Measurements from ENCODE around the gene LPCAT2.
"Not testable (repeated sequence)": the region's sequence is repeated elsewhere in the genome, so short reads cannot be mapped to it uniquely, and the experiment has no call there.

Gene LPCAT2

DNA sequence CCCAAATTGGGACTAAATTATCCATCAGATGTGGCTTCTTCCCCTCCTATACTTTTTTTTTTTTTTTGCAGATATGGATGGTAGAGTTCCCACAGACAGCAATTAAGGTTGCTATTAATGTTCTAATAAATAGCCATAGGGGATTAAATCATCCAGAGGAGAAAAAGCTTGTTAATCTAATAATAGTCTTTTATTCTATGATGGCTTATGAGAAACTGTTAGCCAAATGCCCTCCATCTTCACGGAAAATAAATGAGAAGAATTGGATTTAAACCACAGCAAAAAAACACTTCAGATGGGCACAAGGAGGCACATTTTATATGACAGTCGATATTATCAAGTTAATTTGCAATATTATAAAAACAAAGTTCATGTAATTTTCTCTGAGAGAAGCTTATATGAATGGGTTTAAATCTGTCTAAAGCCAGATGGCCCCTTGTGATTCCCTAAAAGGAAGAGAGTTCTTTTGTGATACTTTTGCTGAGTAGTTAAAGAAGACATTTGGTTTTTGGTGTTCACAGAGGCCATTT is 52.5 kb downstream of the LPCAT2 start:
- no peak for DNase-seq

DNA sequence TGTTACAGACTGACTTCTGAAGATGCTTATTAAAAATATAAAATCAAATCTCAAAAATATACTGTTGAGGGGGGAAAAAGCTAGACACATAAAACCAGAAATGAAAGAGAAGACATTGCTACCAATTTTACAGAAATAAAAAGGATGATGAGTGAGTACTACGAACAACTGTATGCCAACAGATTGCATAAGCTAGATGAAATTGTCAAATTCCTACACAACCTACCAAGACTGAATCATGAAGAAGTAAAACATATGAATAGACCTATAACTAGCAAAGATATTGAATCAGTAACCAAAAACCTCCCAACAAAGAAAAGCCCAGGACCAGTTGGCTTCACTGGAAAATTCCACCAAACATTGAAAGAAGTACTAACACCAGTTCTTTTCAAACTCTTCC is 54.1 kb downstream of the LPCAT2 start:
- no peak for DNase-seq

GRCh38 chr16:55563797-55564196 is 54.9 kb downstream of the LPCAT2 start:
- DNase-seq: no peak

DNA sequence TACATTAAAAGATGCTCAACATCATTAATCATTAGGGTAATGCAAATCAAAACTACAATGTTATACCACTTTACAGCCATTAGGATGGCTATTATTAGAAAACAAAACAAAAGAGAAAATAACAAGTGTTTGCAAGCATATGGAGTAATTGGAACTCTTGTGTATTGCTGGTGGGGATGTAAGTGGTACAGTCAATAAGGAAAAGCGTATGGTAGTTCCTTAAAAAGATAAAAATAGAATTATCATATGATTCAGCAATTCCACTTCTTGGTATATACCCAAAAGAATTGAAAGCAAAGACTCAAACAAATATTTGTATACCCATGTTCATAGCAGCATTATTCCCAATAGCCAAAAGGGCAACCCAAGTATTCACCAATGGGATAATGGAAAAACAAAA is 56.2 kb downstream of the LPCAT2 start:
- no peak for DNase-seq

- DNase-seq: no peak
Measured at GRCh38 chr16:55566432-55567175, 57.7 kb downstream of the LPCAT2 start, which contains the start of gene CAPNS2. Gene CAPNS2 (plus strand): TSS chr16:55566684. CDS start chr16:55566757, 73 bp downstream.

- DNase-seq: no peak
Measured at GRCh38 chr16:55567382-55567781, 58.5 kb downstream of the LPCAT2 start.

DNA sequence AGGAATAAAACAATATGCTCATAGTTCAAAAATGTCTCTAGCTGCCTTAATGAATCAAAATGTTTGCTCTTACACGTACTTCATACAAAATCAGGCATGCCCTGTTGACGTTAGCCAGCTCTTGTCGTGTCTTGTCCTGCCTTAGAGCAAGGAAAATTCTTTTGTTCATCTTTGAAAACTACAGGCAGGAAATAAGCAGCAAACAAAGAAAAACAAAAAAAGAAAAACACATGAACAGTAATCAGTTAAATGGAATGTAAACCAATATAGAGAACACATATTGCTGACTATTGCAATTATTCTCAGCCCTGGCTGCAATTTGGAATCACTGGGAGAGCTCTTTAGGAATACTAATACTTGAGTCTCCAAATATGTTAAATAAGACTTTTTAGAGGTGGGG is 59.3 kb downstream of the LPCAT2 start:
- no peak for DNase-seq

GRCh38 chr16:55569025-55569424 is 60.2 kb downstream of the LPCAT2 start:
- DNase-seq: no peak

DNA sequence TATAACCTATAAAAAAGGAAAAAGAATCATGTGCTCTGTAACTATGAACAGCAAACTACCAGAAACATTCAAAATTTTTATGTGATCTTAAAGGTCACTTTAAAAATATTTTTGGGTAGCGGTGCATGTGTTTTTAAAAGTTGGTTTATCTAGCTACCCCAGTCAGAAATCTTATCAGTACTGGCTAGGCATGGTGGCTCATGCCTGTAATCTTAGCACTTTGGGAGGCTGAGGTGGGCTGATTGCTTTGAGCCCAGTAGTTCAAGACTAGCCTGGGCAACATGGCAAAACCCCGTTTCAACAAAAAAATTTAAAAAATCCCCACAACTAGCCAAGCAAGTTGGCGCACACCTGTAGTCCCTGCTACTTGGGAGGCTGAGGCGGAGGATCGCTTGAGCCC is 61.3 kb downstream of the LPCAT2 start:
- DNase-seq: no peak

DNA sequence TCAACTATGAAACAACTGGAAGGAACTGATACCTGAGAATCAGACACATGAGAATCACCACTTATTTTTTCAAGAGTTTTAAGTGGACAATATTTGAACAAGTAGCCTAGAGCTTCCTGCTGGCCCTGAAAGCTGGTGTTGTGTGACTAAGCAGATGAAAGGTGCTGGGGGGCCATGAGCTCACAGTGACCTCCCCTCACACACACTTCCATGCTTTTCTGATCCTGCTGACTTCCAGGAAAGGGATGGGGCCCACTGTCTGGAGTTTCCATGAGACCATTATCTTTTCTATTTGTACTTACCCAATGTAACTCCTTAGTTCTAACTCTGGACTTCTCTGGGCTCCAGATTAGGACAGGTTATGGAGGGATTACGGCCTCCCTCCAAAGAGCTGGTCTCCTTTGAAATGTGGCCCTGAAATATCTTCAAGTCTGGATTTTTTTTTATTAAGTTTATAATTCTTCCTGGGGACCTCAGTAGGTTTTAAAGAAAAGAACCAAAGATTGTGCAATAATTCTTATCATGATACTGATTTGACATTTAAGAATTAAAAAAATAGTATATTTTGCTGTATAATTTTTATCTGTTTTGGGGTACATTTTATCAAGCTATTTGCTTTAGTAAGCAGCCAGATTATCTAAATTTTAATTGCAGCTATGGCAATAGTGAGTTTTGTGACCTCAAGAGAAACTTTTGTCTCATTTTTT is 62.5 kb downstream of the LPCAT2 start:
- no peak for DNase-seq

GRCh38 chr16:55572439-55572838 is 63.6 kb downstream of the LPCAT2 start:
- no peak for DNase-seq

DNA sequence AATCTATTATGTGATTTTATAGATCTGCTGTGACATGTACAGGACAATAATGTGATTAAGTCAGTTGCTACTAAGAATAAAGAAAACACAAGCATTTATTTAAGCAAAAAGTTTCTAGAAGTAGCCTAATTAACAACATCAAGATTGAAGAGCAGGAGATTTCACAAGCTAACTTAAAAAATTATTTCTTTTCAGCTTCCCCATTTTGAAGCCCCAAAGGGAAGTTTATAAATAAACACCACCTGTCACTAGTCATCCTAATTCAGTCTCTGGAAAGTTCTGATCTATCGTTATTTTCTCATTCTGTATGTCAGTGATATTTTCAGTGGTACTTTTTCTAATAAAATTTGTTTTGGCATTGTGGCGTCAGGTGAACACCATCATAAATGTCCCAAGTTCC is 65.9 kb downstream of the LPCAT2 start:
- no peak for DNase-seq

GRCh38 chr16:55575496-55575895 is 66.6 kb downstream of the LPCAT2 start:
- no peak for DNase-seq

- no peak for DNase-seq
Measured at GRCh38 chr16:55576384-55576783, 67.5 kb downstream of the LPCAT2 start.

GRCh38 chr16:55577887-55578286 is 69.0 kb downstream of the LPCAT2 start:
- DNase-seq: no peak

DNA sequence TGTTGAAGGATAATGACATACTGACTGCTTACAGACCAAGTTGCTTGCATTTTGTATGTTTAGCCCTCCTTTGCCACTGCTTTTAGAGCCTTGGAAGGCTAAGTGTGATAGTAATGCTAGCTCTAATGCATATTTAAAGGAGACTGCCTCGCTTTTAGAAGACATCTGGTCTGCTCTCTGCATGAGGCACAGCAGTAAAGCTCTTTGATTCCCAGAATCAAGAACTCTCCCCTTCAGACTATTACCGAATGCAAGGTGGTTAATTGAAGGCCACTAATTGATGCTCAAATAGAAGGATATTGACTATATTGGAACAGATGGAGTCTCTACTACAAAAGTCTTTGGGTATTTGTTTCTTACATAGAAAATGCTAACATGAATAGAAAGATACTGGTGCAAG is 76.8 kb downstream of the LPCAT2 start:
- no peak for DNase-seq

- DNase-seq: no peak
Measured at GRCh38 chr16:55588799-55589198, 79.9 kb downstream of the LPCAT2 start.

DNA sequence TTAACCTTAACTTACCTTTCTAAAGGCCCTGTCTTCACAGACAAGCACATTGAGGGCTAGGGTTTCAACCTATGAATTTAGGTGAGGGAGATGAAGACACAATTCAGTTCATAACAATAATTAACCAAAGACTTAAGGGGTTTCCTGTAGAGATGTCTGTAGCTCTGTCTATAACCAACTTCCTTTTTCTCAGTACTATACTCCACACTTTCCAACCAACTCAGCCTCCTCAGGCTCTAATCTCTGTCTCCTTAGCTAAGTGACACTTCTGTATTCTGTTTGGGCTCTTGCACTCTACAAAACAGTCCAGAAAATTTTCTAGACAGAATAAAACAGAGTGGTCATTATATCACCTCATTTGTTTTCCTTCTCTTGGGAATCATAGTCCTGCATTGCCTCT is 83.4 kb downstream of the LPCAT2 start:
- DNase-seq: no peak

DNA sequence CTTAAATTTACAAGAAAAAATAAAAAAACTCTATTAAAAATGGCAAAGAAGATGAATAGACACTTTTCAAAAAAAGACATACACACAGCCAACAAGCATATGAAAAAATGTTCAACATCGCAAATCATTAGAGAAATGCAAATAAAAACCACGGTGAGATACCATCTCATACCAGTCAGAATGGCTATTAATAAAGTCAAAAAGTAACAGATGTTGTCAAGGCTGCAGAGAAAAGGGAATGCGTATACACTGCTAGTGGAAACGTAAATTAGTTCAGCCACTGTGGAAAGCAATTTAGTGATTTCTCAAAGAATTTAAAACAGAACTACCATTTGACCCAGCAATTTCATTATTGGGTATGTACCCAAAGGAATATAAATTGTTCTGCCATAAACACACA is 89.1 kb downstream of the LPCAT2 start:
- no peak for DNase-seq

DNA sequence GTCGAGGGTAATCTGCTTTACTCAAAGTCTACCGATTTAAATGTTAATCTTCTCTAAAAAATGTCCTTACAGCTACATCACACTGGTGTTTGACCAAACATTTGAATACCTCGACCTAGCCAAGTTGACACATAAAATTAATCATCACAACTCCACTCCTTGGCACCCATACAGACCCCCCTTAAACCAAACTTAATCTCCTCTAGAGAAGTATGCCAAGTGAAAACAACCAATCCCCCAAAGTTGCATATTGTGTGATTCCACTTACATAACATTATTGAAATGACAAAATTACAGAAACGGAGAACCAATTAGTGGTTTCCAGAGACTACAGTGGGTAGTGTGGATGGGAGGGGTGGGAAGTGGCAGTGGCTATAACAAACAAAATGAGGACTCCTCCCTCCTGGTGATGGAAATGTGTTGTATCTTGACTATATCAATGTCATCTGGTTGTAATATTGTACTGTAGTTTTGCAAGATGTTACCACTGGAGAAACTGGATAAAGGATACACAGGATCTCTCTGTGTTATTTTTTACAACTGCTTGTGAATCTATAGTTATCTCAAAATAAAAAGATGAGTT is 97.0 kb downstream of the LPCAT2 start:
- DNase-seq: no peak

DNA sequence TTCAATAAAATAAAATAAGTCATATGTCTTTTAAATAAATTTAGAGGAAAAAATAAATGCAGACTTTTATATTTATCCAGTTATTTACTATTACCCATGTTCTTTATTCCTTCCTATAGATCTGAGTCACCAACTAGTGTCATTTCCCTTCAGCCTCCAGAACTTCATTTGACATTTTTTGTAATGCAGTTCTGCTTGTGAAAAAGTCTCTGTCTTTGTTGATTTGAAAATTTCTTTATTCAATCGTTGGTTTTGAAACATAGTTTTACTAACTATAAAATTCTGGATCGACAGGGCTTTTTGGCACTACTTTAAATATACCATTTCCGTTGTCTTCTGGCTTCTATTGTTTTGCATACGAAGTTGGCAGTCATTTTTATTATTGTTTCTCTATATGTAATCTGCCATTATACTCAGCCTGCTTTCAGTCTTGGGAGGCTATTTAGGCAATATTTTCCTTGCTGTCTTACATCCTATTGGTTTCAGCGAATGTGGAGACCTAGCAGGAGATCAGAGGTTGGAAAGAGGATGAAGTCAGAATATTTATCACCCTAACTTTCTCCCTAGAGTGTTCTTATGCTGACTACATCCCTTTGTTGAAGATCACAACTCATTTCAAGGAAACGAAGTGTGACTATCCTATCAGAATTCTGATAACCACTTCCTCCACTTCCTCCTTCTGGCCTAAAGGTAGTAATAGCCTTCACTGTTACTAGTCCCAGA is 104.9 kb downstream of the LPCAT2 start:
- no peak for DNase-seq

- DNase-seq: no peak
Measured at GRCh38 chr16:55615071-55615470, 106.2 kb downstream of the LPCAT2 start.

DNA sequence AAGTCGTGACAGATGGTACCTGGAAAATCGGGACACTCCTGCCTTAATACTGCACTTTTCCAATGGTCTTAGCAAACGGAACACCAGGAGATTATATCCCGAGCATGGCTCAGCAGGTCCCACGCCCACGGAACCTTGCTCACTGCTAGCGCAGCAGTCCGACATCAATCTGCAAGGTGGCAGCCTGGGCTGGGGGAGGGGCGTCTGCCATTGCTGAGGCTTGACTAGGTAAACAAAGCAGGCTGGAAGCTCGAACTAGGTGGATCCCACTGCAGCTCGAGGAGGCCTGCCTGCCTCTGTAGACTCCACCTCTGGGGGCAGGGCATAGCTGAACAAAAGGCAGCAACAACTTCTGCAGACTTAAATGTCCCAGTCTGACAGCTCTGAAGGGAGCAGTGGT is 106.8 kb downstream of the LPCAT2 start:
- DNase-seq: not testable (repeated sequence)

Measured in NK-92 treated with Interleukin-12 subunit alpha and Interleukin-12 subunit beta, amount 100 ng/mL, for 24 hours (cell line).